NOMO-1 treated with DMSO at 0.1 percent for 48 hours (cell line): ENCODE data around the gene PLAC9.

ENCODE experiments used
- DNase-seq: peaks from one replicate; lab custom pipeline; 2025; ENCODE audit not compliant: unreplicated experiment; lab: John Stamatoyannopoulos, UW

PLAC9 gene

GRCh38 chr10:80159166-80159873 is 26.8 kb downstream of the PLAC9 start:
- DNase-seq: no peak

DNA sequence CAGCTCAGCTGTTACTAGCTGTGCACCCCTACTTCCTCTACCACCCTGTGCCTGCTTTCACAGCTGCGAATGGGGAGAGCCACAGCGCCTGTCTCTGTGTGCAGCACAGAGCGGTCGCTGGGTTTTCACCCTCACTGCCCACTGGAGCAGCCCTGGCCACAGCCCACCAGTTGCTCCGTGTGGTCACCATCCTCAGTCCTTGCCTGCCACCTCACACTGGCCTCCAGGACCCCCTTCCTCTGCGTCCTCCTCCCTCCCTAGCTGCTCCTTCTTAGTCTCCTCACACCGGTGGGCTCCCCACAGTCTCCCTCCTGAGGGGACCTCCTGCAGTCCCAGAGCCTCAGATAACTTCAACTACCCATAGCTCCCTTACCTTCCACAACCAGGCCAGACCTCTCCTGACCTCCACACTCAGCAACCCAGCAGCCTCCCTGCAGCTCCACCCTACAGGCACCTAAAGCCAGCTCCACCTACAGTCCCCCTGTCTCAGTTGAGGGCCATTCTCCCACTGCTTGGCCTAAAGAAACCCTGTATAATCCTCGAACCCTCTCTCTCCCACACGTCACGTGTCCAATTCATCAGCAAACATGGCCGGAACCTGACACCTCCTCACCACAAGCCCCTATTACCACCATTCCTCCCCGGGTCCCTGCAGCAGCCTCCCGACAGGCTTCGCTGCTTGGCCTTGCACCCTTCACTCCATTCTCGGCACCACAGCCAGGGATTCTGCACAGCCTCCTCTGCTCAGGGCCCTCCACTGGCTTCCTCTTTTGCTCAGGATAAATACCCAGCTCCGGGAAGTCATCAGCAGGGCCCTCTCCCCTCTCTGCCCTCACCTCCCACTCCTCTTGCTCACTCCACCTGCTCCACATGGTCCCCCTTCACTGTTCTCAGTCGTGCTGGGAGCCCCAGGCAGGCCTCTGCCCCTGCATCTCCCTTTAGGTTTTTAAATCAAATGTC is 28.1 kb downstream of the PLAC9 start:
- no peak for DNase-seq

DNA sequence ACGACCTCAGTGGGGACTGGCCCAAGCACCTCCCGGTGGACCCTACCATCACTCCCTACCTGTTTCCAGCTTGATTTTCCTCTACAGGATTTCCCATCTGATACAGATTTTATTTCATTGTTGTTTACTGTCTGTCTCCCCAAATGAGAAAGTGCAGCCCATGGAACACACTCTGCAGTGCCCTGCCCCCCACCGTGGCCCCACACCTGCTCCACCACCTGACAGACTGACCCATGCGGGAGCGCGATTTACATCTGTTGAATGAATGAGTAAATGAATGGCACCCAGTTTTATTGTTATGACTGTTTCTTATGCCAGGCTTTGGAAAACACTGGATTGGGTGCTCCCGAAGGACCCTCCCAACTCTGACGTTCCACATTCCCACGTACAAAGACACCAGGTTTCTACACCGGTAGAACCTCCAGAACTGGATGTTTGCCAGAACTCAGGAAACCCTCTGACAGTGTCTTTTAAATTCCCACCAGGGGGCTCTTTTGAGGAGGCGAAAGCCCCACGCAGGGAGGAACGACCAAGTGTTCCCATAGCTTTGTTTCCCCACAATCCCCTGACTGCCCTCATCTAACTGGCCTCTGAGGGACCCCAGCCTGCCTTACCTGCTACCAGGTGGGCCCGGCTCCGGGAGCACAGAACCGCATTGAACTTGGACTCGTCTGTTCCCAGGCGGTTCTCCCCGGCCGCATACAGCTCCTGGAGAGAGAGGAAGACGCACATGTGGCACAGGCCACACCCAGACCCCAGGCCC is 29.0 kb downstream of the PLAC9 start:
- DNase-seq: no peak

- DNase-seq: no peak
Measured at GRCh38 chr10:80163741-80164341, 31.3 kb downstream of the PLAC9 start.

DNA sequence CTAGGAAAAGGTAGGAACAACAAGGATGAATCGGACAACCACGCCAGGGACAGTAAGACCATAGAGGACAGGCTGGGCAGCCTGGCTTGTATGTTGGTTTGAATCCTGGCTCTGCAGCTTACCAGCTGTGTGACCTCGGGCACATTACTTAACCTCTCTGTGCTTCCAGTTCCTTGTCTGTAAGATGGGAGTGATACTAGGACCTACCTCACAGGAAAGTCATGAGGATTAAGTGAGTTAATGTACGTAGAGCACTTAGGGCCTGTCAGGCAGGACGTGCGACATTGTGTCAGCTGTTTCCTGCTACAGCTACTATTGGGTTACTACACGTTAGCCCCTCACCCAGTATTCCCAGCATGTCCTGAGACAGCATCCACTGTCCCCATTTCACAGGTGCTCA is 32.1 kb downstream of the PLAC9 start:
- no peak for DNase-seq

DNA sequence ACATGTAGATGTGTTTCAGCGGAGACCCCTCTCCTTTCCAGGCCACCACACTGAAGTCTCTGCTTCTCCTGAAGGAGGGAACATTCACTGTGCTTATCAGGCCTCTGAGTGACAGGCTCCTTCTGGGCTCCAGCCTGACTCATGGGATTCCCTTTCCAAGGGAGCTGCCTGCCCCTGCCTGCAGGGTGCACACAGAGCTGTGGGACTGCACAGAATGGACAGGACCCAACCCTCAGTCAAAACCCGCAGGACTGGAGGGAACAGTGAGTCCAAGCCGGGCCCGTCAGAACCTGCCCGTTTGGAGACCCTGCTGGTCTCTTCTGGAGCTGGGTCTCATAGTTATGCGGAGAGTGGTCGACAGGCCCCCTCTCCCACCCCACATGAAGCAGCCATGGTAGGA is 32.6 kb downstream of the PLAC9 start:
- DNase-seq: no peak

DNA sequence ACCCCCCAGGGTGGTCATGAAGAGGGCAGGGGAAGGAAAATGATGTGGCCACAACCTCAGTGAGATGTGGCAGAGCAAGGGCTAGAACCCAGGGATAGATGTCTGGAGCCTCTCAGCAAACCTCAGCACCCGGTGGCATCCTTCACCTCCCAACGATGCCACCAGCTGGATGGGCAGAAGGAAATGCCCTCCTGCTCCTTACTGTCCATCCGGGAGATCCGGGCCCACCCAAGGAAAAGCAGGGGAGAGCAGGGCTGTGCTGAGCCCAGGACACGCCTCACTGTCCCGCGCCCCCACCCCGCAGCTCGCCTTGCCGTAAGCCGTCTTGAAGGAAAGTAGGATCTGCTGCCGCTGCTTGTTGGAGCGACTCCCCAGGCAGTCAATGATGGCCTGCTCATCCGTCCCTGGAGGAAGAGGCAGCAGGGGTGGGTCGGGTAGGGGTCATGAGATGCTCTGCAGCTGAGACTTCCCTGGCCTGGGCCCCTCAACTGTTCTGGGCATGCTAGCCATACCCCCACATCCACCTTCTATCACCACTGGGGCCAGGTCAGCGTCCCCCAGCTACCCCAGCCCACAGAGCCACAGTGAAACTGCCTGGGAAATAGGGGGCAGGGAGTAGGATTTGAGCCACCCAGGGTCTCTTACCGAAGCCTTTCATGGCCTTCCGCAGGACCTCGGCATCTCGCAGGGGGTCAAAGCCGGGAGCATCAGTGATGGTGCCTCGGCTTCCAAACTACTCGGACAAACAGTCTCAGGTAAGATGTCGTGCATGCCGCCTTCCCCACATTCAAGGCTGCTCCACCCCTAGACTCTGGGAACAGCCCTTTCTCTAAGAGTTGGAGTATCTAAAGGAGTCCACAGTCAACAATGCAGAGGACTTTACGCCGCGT is 34.3 kb downstream of the PLAC9 start:
- DNase-seq: no peak

GRCh38 chr10:80167471-80168161 is 35.1 kb downstream of the PLAC9 start:
- no peak for DNase-seq

GRCh38 chr10:80168162-80168511 is 35.6 kb downstream of the PLAC9 start:
- DNase-seq: no peak

DNA sequence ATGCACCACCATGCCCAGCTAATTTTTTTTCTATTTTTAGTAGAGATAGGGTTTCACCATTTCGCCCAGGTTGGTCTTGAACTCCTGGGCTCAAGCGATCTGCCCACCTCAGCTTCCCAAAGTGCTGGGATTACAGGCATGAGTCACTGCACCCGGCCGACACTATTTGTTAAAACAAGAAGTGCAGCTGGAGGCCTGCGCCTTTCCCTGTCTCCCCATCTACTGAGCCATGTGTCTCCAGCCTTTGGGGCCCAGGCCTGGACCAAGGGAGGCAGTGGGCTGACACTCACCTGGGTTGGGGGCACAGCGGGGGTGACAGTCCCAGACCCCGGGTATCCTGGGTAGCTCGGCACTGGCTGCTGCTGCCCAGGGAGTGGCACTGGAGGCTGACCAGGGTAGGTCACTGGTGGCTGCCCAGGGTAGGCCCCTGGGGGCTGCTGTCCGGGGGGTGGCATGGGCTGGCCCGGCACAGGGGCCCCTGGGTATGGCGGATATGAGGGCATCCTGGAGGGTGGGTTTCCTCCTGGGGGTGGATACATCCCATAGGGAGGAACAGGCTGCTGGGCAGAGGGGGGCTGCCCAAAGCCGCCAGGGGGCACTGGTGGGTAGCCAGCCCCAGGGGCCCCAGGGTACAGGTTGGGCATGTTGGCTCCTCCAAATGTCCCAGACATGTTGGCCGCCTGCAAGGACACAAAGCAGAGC is 36.3 kb downstream of the PLAC9 start:
- no peak for DNase-seq

DNA sequence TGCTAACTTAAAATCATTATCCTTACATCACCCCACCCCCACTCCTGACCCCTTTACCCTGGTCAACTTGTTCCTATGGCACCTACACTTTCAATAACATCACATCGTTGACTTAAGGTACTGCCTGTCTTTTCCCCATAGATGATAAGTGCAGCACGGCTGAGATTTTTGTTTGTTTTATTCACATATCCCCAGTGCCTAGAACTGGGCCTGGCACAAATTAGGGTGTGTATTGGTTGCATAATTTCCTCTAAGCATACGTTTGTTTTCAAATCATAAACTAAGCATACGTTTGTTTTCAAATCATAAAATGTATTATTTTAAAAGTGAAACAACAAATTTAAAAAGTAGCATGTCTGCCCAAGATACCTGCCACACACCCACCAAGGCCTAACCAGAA is 37.5 kb downstream of the PLAC9 start:
- DNase-seq: no peak

DNA sequence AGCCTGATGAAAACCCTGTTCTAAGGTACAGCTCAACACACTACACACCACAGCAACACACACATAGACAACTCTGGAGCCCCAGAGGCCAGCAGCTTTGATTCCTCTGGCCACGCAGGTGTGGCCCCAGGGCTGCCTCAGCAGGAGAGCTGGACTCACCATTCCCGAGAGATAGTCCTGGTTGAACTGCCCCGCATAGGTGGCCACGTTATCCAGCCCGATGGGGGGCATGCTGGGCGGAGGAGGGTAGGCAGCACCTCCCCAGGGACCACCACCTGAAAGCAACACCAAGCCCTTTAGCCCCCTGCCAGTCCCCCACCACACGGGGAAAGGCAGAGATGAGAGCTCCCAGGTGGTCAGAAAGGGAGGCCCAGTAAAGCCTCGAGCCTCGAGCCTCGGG is 38.1 kb downstream of the PLAC9 start:
- DNase-seq: no peak

DNA sequence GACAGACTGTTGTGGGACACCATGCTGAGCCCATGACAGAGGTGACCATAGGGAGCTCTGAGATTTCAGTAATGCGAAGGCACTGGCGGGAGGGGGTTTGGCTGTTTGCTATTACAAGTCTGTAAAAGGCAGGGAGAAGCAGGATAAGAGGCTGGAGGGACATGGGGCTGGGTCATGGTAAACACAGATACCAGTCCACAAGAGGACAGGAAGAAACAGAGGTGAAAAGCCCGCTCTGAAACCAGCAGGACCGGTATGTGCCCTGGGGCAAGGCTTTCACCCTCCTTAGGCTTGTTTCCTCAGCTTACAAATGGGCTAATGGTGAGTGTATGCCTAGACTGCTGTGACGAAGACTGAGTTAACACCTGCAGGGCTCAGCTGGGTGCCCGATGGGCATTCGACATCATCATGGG is 38.7 kb downstream of the PLAC9 start:
- no peak for DNase-seq

GRCh38 chr10:80172896-80173295 is 40.4 kb downstream of the PLAC9 start:
- DNase-seq: no peak

GRCh38 chr10:80173466-80173865 is 40.9 kb downstream of the PLAC9 start:
- DNase-seq: no peak

DNA sequence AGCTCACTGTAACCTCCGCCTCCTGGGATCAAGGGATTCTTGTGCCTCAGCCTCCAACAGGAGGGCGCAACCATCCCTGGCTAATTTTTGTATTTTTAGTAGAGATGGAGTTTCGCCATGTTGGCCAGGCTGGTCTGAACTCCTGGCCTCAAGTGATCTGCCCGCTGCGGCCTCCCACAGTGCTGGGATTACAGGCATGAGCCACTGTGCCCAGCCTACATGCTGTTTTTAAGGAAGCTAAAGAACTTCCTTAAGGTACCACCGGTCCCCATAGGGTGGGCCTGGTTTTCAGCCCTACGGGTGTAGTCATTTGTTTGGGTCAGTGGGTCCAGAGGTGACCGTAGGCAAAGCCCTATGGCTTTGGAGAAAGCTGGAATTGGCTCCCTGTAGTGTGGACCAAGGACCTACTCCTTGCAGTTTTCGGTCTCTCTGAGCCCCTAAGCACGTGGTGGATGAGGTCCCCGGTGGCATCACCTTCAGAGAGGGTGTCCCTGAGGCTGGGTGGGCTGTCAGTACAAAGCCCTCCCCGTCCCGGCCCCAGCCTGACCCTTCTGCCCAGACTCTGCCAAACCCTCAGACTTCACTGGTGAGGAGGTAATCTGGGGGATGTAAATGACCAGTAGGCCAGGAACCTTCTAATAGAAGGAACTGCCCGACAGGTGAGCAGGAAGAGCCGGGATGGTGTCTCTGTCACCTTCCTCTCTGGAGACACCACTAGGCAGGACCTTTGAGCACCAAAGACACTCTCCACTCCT is 42.3 kb downstream of the PLAC9 start:
- no peak for DNase-seq

GRCh38 chr10:80176526-80176925 is 44.0 kb downstream of the PLAC9 start:
- no peak for DNase-seq
